Measurements from ENCODE around the gene CFHR5. TPM values are rescaled to one million over a fixed set of nuclear protein-coding genes. Genes with fewer than 3 reads are reported as not detected.
"Not testable (repeated sequence)": the region's sequence is repeated elsewhere in the genome, so short reads cannot be mapped to it uniquely, and the experiment has no call there.

CFHR5 gene
- not detected in 2 replicates for total RNA-seq (ENCODE audit: low replicate concordance)

- Mint-ChIP-seq H3K4me1 (no peaks in the 10 kb centered on the region), H3K36me3 (no peaks in the 10 kb centered on the region), H3K27ac (no peak within 1 kb of the TSS), H3K27me3 (ENCODE audit: insufficient read depth, low read depth) (no peaks in the 10 kb centered on the region), H3K9me3 (no peaks in the 10 kb centered on the region), H3K4me3 (no peak within 1 kb of the TSS)
- Histone ChIP-seq H4K20me1 (ENCODE audit: low read depth) (no peaks in the 10 kb centered on the region), H3K36me3 (no peaks in the 10 kb centered on the region), H2AFZ (replicated peaks) (no peak within 1 kb of the TSS), H3K79me2 (ENCODE audit: low read depth) (no peaks in the 10 kb centered on the region), H3K4me1 (no peaks in the 10 kb centered on the region), H3K9ac (no peak within 1 kb of the TSS), H3F3A (ENCODE audit: low read depth) (no peaks in the 10 kb centered on the region), H3K27ac (no peak within 1 kb of the TSS), H3K9me3 (ENCODE audit: low read depth) (no peaks in the 10 kb centered on the region), H3K4me3 (no peak within 1 kb of the TSS), H3K27me3 (no peaks in the 10 kb centered on the region), H3K4me2 (no peak within 1 kb of the TSS)
- no peak for DNase-seq (ENCODE audit: low spot score)
- no peak for TF ChIP-seq EZH2 (IDR thresholded peaks at IDR 0.05)
- no peak for TF ChIP-seq CTCF (IDR thresholded peaks at IDR 0.05)
- no peak for TF ChIP-seq EZH2phosphoT487 (IDR thresholded peaks at IDR 0.05)
Observed at GRCh38 chr1:196977278-196977677, at the start of gene CFHR5. CFHR5 (plus strand) TSS chr1:196977556; CDS start chr1:196977665, 109 bp downstream.

DNA sequence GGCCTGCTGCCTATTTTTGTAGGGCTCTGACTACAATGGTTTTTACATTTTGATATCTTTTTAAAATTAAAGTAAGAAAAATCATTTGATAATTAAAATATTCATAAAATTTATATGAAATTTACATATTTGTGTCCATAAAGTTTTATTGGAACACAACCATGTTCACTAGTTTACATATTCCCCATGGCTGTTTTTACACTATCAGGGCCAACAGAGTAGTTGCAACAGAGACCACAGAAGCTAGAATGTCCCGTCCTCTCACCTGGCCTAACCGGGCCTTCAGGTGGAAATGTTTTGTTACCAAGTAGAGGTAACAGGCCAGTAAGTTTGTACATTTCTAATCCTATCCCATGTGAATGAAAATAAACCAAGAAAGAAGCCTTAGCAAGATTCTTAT is 44.5 kb upstream of the CFHR5 start:
- not testable (repeated sequence) for H3K27me3 ChIP-seq; H3K4me3 Mint-ChIP-seq; H2AFZ ChIP-seq (replicated peaks); H3K79me2 ChIP-seq (ENCODE audit: low read depth); H3K36me3 Mint-ChIP-seq; H3K4me1 Mint-ChIP-seq; H3K9me3 ChIP-seq (ENCODE audit: low read depth); H3F3A ChIP-seq (ENCODE audit: low read depth); H3K4me3 ChIP-seq; H3K27ac ChIP-seq; H3K27ac Mint-ChIP-seq; H3K27me3 Mint-ChIP-seq (ENCODE audit: insufficient read depth, low read depth); H3K4me2 ChIP-seq; H3K9me3 Mint-ChIP-seq; H3K4me1 ChIP-seq; H4K20me1 ChIP-seq (ENCODE audit: low read depth); DNase-seq (ENCODE audit: low spot score); H3K9ac ChIP-seq; H3K36me3 ChIP-seq

GRCh38 chr1:196933531-196934189 is 43.7 kb upstream of the CFHR5 start:
- Mint-ChIP-seq H3K27ac (no peak overlapping the region), H3K4me1 (no peaks in the 10 kb centered on the region), H3K36me3 (no peaks in the 10 kb centered on the region), H3K9me3 (no peaks in the 10 kb centered on the region), H3K4me3 (no peak overlapping the region), H3K27me3 (ENCODE audit: insufficient read depth, low read depth) (no peaks in the 10 kb centered on the region)
- H3K36me3 ChIP-seq: no peaks in the 10 kb centered on the region
- no peak overlapping the region for H3K4me3 ChIP-seq
- H2AFZ ChIP-seq (replicated peaks): no peak overlapping the region
- no peak overlapping the region for H3K27ac ChIP-seq
- H3K9ac ChIP-seq: no peak overlapping the region
- no peaks in the 10 kb centered on the region for H3K9me3 ChIP-seq (ENCODE audit: low read depth)
- DNase-seq (ENCODE audit: low spot score): no peak
- H3K79me2 ChIP-seq (ENCODE audit: low read depth): no peaks in the 10 kb centered on the region
- H3K27me3 ChIP-seq: no peaks in the 10 kb centered on the region
- no peaks in the 10 kb centered on the region for H3K4me1 ChIP-seq
- no peaks in the 10 kb centered on the region for H3F3A ChIP-seq (ENCODE audit: low read depth)
- H3K4me2 ChIP-seq: no peak overlapping the region
- TF ChIP-seq EZH2 (IDR thresholded peaks at IDR 0.05) (no peak), CTCF (IDR thresholded peaks at IDR 0.05) (no peak), EZH2phosphoT487 (IDR thresholded peaks at IDR 0.05) (no peak)
- no peaks in the 10 kb centered on the region for H4K20me1 ChIP-seq (ENCODE audit: low read depth)

DNA sequence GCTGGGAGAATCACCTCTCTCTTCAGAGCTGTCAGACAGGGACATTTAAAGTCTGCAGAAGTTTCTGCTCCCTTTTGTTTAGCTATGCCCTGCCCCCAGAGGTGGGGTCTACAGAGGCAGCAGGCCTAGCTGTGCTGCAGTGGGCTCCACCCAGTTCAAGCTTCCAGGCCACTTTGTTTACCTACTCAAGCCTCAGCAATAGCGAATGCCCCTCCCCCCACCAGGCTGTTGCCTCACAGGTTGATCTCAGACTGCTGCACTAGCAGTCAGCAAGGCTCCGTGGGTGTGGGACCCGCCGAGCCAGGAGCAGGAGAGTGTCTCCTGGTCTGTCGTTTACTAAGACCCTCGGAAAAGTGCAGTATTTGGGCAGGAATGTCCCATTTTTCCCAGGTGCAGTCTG is 35.9 kb upstream of the CFHR5 start:
- H3F3A ChIP-seq (ENCODE audit: low read depth); H3K4me2 ChIP-seq; H4K20me1 ChIP-seq (ENCODE audit: low read depth); H3K27ac ChIP-seq; H3K9me3 ChIP-seq (ENCODE audit: low read depth); H3K79me2 ChIP-seq (ENCODE audit: low read depth); H3K27me3 ChIP-seq; H3K36me3 ChIP-seq; H3K36me3 Mint-ChIP-seq; H3K4me3 ChIP-seq; H3K27me3 Mint-ChIP-seq (ENCODE audit: insufficient read depth, low read depth); H3K9me3 Mint-ChIP-seq; H3K9ac ChIP-seq; H3K4me1 Mint-ChIP-seq; H3K4me3 Mint-ChIP-seq; H3K4me1 ChIP-seq; H3K27ac Mint-ChIP-seq: not testable (repeated sequence)
- H2AFZ ChIP-seq (replicated peaks): peak overlapping the region; percentile 85
- peak; percentile 13 for DNase-seq (ENCODE audit: low spot score)

DNA sequence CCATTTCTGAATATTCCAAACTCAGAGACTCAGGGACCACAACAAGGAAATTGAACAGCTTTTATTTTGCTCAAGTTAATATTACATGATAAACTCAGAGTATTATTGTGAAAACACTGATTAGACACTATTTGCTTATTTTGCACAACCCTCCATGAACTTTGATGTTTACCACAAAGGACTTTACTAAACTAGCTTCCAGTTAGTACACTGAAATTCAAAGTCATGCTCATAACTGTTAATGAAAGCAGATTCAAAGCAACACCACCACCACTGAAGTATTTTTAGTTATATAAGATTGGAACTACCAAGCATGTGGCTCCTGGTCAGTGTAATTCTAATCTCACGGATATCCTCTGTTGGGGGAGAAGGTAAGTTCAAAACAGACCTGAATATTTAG is 33.8 kb upstream of the CFHR5 start, which contains the start of gene CFHR2:
Gene CFHR2, plus strand, starts transcription at position 171 of the 400 bp plus-strand sequence. Its CDS starts 143 bp downstream, at position 314.
- not testable (repeated sequence) for H3K27me3 ChIP-seq; H3K4me1 Mint-ChIP-seq; H3K27ac Mint-ChIP-seq; H4K20me1 ChIP-seq (ENCODE audit: low read depth); H3K27ac ChIP-seq; H3K4me3 Mint-ChIP-seq; H3K9me3 Mint-ChIP-seq; H3K79me2 ChIP-seq (ENCODE audit: low read depth); H3K36me3 Mint-ChIP-seq; H3K9me3 ChIP-seq (ENCODE audit: low read depth); H3K27me3 Mint-ChIP-seq (ENCODE audit: insufficient read depth, low read depth); H3K36me3 ChIP-seq; H3K4me3 ChIP-seq; H3K9ac ChIP-seq; H3K4me1 ChIP-seq; DNase-seq (ENCODE audit: low spot score); H3F3A ChIP-seq (ENCODE audit: low read depth); H3K4me2 ChIP-seq; H2AFZ ChIP-seq (replicated peaks)
